OCI-LY7 (cell line): Measurements from ENCODE around the gene RBL1.

Source experiments
- CTCF ChIP-seq: fragments of 200-600 bp; sonication (generic); conservative IDR thresholded peaks from 2 replicates; pipeline ENCODE4 v1.5.1; 2014; ENCODE audit warnings: mild to moderate bottlenecking, antibody characterized with exemption, low read length, moderate library complexity, mixed read lengths
- EZH2phosphoT487 ChIP-seq: fragments of 200-600 bp; sonication (generic); IDR thresholded peaks from 2 replicates; pipeline ENCODE4 v1.6.1; 2018; ENCODE audit warnings: low read depth, borderline replicate concordance, mild to moderate bottlenecking, mixed run types, antibody characterized with exemption, low read length, moderate library complexity, mixed read lengths

- TF ChIP-seq CTCF (peak; percentile 75), EZH2phosphoT487 (no peak)
Measured at GRCh38 chr20:37081717-37082289, 14.0 kb downstream of the RBL1 start.
